ENCODE results near the gene TSPAN18. TPM values are rescaled to one million over a fixed set of nuclear protein-coding genes. Genes with fewer than 3 reads are reported as not detected.
A peak's percentile ranks its signal among the peaks of the same experiment; 100 is the strongest.

The TSPAN18 gene
- total and polyA plus RNA-seq, 10 of the 15 experiments (the other 5 are each of a cell fraction or from before 2014, with no cell fraction given), result 0.02 to 0.77 (median 0.13) TPM; not detected in 1

DNA sequence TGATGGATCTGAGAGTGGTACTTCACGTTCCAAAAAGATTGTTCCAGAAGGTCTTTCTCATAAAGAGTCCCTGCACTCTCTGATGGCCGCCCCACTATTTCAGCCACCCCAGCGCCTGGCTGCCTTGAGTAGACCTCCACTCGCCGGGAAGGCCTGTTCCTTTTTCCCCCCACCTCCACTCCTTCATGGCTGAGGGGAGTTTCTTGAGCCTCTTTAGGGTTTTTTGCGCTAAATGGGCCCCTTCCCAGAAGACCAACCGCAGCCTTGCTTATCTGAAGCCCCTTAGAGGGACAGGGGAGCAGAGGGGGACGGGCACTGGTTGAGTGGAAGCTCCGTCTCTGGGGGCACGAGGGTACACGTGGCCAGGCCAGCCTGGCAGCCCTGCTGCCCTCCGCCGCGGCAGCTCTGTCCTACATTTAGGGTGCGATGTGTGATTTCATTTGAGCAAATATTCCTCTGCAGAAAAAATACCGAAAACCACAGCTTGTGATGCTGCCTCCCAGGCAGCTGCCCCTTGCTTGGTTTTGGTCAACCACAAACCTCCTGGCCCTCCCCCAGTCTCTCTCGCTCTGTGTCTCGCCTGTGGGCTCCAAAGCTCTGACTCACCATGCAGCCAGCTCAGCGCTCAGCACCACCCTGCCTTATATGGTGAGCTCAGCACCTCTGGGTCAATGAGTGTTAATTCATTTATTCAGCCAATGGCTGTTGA lies 135.2 kb downstream of the TSPAN18 start (continued):
- TF ChIP-seq BMI1 (IDR thresholded peaks at IDR 0.05; ENCODE audit: borderline replicate concordance) (no peak), ZNF592 (IDR thresholded peaks at IDR 0.05) (no peak), SP1 (IDR thresholded peaks at IDR 0.05; ENCODE audit: low read depth, low read length) (peak; percentile 81)
- TF ChIP-seq, protein P1, sequence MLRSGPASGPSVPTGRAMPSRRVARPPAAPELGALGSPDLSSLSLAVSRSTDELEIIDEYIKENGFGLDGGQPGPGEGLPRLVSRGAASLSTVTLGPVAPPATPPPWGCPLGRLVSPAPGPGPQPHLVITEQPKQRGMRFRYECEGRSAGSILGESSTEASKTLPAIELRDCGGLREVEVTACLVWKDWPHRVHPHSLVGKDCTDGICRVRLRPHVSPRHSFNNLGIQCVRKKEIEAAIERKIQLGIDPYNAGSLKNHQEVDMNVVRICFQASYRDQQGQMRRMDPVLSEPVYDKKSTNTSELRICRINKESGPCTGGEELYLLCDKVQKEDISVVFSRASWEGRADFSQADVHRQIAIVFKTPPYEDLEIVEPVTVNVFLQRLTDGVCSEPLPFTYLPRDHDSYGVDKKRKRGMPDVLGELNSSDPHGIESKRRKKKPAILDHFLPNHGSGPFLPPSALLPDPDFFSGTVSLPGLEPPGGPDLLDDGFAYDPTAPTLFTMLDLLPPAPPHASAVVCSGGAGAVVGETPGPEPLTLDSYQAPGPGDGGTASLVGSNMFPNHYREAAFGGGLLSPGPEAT (IDR thresholded peaks at IDR 0.05; ENCODE audit: low read depth), result peak; percentile 75; the same call in 1 of the 2 replicates
